GM19455 (cell line): ENCODE data around the gene FLNB.

ENCODE experiments used
- ATAC-seq: cut with Tn5 transposase; IDR thresholded peaks from one replicate; pipeline ENCODE4 v1.9.1; 2021; ENCODE audit not compliant: unreplicated experiment

The FLNB gene

DNA sequence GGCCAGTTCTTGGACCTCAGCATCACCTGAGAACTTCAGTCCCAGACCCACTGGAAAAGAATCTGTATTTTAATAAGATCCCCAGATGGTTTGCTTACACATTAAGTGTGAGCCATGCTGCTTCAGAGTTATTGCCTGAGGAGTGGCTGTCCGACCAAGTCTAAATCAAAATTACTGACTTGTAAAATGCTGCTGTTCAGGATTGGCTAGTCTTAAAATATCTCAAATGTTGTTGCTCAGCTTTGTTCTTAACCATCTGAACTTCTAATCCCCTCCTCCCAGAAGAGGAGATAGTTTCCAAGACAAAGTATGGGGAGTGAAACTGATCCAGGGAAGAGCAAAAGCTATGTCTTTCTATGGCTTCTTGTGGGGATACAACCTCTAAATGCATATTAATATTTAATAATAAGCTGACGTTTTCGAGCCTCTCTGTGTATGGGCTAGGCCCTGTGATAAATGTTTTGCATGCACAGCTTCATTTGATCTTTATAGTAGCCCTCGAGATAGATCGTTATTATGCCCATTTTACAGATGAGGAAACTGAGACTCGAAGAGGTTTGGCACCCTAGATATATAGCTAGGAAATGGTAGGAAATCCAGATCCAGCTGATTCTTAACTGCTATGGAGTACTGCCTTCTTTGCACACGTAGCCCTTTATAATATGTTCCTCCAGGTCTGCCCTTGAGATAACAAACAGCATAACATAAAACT lies 150.4 kb downstream of the FLNB start:
- no peak for ATAC-seq

DNA sequence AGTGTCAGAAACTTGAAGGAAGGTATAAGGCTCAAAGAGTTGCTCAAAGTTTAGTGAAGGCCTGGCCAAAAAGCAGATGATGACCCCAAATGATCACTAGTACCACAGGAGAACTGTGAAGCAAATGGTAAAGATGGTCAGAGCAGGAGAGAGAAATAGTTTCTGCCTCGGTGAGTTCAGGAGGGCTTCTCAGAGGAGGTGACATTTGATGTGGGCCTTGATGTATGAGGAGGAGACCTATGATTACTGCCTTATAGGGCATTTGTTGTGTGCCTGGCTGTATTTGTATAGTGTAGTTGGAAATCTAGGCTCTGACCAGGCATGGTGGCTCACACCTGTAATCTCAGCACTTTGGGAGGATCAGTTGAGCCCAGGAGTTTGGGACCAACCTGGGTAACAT lies 152.2 kb downstream of the FLNB start:
- no peak for ATAC-seq

DNA sequence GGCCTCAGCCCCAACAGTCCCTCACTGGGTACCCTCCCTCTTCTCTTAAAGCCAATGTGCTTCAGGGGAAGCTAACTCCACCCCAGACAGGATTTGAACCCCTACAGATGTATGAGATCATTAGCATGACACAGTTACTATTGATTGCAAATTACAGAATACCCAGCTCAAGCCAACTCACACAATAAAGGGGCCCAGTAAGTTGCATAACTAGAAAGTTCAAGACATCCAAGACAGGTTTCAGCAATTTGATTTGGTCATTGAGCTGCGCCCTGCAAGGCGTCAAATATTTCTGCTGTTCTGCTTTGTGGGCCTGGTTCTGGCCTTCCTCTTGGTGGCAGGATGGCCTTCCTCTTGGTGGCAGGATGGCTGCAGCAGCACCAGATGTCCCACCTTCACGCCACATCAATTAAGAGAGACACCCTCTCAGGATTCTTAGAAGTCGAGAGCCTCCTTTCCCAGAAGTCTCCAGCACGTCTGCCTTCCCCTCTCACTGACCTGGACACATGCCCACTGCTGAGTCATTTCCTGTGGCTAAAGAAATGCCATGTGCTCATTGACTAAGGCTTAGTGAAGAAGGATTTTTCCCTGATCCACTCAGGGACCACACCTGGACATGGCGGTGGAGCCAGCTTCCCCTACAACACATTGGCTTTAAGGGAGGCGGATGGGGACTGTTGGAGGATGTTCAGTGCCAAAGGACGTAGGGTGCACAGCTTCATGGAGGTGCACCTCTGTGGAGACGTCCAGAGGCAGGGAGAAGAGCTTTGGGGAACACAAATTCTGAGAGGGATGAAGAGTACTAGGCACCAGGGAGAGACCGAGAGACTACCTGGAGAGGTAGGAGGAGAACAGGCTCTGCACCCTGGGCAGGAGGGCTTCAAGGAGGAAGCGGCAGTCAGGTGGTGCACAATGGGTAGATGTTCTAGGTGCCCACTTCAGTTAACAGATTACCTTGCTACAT lies 153.5 kb downstream of the FLNB start:
- ATAC-seq = no peak

DNA sequence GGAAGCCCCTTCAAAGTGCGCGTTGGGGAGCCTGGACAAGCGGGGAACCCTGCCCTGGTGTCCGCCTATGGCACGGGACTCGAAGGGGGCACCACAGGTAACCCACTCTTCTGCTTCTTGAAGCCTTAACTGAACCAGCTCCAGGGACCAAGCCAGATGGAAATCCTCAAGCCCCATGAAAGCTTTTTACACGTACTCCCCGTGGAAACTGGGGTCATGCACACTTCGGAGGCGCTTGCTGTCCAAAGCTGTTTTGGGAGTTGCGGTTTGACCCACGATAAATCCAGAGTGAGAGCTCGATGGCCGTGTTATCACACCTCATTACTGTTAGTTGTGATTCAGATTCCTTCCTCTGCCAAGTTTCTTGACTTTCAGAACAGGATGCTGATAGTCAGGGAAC lies 155.0 kb downstream of the FLNB start:
- ATAC-seq = no peak

DNA sequence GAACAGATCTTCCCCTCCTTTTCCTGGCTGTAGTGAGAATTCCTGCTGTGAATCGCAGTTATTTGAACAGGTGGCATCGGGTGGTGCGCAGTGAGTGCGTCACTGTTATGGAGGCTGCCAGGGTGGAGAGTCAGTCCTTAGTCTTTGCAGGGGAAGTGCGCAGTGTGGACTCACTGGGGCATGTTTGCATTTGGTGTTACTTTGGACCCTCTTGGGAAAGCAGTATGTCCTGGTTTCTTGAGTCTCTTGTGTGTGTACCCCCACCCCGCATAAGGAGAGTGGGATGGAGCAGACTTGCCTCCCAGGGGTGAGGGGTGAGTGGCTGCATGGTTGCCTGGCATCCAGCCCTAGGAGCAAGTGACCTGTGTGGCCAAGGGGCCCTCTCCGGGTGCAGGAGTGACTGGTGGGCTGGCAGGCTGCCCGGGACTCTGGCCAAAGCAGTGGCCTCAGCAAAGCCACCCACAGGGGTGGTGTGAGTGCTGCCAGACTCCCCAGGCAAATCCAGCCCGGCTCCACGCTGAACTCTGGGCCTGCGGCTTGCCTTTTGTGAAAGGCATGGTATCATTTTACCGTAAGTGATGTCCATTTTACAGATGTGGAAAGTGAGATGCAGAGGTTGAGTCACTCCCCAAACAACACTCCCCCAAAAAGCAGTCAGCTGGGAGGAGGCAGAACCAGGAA lies 156.1 kb downstream of the FLNB start:
- ATAC-seq = no peak

DNA sequence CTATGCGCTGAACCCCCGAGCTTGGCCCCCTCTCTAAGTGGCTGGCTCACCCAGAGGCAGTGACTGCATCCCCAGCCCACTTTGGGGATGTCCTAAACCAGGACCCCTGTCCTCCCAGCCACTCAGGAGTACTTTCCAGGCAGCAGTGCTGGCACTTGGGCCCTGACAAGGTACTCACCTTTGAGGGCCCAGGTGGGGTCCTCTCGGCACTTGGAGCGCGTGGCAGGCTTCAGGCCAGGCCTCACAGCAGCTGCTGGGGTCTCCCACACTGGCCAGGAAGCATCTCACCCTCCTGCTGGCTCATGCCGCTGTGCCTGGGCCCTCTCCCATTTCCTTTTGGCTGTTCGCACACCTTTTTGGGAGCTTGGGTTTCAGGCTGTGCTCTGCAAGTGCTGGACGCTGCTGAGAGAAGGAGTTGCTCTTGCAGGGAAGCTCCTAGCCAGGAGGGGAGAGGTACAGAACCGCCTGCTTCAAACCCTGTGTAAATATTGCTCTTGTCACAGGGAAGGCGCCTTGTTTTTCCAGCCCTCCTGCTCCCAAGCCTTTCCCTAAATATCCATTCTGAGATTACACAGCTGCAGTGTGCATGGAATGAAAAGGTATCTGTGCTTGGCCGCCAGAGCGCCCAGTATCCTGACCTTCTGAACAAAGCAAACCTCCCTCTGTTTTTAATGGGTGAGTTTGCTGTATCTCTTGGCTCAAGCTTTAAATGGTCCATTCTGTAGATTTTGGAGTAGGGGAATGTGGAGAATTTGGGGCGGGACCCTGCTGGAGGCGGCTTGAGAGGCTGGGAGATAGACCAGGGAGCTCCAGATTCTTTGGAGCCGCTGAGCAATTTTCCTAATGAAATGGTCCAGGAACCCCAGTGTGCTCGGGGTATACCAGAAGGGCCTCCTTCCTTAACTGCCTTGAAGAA lies 156.9 kb downstream of the FLNB start:
- no peak for ATAC-seq

DNA sequence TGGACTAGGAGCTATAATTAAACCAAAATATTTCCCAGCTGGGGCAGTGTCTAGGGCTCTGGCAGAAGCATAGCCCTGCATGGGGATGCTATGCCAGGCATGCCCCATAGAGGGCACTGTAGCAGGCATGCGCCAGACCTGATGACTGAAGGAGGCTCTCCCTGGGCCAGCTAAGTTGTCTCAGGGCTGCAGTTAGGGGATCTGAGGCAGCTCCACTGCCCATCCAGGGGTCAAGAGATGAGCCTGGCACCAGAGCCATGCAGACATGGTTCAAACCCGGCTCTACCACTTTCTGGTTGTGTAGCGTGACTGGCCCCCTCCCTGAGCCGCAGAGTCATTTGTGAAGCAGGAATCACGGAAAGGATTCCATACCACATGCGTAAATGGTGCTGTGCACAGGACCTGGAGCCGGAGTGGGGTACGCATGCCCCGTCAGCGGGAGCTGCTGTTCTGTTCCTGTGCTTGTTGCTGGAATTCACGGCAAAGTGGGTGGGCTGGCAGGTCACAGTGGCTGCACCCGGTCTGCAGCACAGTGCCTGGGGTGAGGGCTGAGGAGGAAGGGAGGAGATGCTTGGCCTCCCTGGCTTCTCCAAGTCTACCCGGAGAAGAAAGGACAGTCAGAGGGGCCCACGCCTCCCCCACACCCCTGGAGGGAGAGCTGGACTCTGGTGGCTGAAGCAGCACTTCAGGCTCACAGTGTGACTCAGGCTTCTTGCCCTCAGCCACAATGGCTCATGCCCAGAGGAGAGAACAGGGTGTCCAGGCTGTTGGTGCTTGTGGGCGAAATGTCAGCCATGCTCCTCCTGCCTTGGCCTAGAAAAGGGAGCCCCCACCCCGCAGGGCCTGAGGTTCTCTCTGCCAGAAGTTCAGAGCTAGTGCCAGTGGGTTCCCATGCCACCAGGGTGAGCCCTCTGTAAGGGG lies 159.5 kb downstream of the FLNB start:
- peak; percentile 68 for ATAC-seq

DNA sequence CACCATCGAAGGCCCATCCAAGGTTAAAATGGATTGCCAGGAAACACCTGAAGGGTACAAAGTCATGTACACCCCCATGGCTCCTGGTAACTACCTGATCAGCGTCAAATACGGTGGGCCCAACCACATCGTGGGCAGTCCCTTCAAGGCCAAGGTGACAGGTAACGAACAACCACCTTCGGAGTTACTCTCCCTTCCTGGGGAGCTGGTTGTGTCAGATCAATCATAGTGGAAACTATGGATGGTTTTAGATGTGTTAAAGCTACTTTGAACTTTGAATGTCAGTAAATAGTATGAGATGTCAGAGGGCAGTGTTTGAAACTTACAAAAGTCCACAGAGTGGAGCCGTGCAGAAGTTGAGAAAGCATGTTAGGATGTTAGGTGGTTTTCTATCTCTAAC lies 160.3 kb downstream of the FLNB start:
- ATAC-seq = no peak

DNA sequence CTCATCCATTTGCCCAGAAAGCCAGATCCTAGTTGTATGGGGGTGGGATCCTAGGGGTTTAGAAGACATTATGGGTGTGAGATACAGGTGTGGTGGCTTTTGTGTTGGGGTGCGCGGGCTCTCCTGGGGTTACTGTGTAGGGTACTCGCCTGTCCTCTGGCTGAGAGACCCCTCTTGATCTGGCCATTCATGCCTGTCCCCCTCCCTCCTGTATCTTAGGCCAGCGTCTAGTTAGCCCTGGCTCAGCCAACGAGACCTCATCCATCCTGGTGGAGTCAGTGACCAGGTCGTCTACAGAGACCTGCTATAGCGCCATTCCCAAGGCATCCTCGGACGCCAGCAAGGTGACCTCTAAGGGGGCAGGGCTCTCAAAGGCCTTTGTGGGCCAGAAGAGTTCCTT lies 161.1 kb downstream of the FLNB start:
- no peak for ATAC-seq

DNA sequence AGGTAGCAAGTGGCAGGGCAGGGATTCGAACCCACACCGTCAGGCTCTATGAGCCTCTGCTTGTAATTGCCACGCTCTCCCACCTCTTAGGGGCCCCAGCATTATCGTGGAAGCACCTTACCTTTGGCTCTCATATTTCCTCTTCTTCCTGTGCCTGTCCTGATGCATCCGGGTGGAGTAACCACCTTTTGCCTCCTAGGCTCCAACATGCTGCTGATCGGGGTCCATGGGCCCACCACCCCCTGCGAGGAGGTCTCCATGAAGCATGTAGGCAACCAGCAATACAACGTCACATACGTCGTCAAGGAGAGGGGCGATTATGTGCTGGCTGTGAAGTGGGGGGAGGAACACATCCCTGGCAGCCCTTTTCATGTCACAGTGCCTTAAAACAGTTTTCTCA lies 162.2 kb downstream of the FLNB start:
- no peak for ATAC-seq

DNA sequence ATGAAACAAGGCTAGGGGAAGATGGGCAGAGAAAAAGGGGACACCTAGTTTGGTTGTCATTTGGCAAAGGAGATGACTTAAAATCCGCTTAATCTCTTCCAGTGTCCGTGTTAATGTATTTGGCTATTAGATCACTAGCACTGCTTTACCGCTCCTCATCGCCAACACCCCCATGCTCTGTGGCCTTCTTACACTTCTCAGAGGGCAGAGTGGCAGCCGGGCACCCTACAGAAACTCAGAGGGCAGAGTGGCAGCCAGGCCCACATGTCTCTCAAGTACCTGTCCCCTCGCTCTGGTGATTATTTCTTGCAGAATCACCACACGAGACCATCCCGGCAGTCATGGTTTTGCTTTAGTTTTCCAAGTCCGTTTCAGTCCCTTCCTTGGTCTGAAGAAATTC lies 162.9 kb downstream of the FLNB start:
- ATAC-seq = no peak

DNA sequence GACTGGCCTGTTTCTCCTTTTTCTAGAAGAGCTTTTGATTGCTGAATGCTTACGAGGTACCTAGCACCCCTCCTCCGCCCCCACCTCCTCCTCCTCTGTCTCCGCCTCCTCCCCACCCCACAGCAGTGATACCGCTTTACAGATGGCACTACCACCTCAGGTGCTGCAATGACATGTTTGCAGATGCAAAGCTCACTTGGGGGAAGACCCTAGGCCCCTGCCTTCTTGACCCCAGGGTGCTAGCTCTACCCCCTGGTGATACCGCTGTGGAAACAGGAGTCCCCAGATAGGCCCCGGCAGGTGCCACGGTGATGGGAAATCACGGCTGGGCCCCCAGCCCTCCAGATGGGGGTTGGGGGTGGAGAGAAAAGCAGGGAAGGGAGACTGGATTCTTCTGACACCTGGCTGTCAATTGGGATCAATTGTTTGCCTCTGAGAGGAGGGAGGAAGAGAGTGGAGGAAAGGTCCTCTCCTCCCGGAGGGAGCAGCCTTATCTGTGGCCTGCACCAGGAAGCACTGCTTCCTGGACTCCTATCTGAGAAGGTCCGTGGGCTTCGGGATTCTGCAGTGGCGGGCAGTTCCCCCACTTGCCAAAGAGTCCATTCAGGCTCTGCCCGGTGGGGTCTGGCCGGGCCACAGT lies 164.9 kb downstream of the FLNB start:
- no peak for ATAC-seq

DNA sequence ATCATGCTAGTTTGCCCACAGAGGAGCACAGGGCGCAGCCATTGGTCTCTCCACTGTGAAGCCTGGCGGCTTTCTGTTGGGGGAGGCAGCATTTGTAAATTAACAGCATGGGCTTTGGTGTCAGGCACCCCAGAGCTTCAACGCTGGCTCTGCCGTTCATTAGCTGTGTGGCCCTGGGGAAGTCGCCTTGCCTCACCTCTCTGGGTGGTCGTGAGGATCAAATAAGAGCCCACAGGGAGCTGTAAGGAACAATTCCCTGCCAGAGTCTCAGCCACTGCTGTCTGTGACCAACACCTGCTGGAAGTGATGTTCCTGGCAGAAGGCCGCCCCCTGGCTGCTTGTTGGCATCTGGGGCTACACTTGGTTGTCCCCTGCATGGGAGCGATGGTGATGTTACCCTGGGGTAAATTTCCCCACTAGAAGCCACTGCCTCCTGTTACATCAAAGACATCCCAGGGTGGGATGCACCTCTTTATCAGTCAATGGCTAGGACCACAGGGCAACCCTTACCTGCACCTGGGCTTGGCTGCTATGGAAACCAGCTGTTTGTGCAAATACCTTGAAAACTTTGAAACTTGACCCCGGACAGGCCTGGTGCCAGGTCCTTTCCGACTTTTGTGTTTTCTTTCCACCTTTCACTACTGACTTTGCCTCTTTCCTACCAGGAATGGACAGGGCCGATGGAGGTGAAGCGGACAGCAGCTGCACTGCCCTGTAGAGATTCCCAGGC lies 165.6 kb downstream of the FLNB start:
- no peak for ATAC-seq

DNA sequence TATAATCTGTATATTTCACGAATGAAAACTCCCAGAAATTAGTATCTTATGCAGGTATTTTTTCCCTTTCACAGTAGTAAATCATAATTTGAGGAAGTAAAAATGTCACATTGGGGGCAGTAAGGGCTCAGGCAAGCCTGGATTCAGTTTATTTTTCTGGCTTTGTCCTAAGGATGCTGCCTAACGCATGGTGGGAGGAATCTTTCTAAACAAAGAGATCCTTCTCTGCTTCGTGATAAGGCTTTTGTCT lies 166.9 kb downstream of the FLNB start:
- no peak for ATAC-seq

DNA sequence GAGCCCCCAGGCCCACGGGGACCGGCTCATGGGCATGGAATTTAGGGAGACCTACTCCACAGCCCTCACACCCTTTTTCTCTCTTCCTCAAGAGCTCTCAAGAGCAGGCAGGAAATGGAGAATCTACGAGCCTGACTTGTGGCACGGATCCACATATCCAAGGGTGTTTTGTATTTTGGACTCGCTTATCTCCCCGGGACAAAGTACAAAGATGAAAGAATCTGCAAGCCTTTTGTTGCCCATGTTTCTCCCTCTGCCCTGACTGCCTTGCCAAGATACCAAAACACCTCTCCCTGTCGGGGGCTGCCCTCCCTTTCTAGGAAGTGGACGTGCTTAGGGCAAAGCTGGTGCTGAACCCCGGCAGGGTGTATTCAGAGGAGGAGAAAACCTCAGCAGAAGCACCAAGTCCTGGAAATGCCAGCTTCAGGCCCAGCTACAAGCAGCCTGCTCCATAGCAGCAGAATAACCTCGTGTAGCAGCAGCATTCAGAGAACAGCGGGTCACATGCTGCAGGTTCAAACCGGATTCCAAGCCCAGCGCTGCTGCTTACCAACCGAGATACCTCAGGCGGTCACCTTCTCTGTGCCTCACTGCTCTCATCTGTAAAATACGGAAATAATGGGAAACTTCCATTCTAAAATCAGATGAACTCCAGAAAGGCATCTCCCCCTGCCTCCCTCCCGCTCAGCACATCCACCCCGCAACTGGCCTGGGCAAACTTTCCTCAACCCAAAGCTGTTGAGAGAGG lies 167.4 kb downstream of the FLNB start:
- no peak for ATAC-seq

DNA sequence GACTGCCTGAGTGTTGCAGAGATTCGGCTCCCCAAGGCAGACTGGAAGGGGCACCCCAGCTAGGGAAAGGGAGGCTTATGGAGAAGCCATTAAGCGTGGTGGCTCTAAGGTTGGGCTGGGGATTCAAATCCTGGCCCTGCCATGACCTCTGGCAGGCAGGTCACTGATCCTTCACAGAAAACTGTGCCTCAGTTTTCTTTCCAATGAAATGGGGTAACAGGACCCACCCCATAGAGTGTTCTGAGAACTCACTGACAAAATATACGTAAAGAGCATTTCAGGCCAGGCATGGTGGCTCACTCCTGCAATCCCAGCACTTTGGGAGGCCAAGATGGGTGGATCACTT lies 167.9 kb downstream of the FLNB start:
- no peak for ATAC-seq

DNA sequence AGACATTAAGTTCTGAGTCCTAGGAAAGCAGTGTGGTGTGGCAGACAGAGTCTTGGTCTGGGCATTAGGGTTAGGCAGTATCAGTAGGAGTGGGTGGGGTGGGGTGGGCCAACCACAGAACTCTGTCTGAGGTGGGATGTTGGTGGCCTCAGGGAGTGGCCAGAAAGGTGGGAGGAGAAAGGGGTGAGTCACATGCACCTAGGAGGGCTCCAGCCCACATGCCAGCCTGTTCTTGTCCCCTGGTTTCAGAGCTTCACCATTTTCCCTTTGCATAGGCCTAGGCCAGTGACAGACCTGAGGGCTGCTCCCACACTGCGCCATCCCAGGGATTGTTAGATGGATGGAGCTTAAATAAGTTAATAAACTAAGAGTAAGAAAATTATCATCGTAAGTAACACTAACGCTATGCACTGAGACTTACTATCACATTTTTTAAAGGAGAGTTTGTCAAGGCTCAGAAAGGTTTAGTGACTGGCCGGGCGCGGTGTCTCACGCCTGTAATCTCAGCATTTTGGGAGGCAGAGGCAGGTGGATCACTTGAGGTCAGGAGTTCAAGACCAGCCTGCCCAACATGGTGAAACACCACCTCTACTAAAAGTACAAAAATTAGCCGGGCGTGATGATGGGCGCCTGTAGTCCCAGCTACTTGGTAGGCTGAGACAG lies 168.7 kb downstream of the FLNB start:
- no peak for ATAC-seq
